NCI-H2196 (cell line): ENCODE results near the gene GJA3.

Experiments
- DNase-seq: peaks from one replicate; lab custom pipeline; 2025; ENCODE audit not compliant: unreplicated experiment; lab: John Stamatoyannopoulos, UW

GJA3 gene

GRCh38 chr13:20151016-20151415, 9.8 kb downstream of the GJA3 start:
- DNase-seq: no peak

GRCh38 chr13:20150561-20150960, 10.3 kb downstream of the GJA3 start:
- DNase-seq: no peak

GRCh38 chr13:20149762-20150161, 11.1 kb downstream of the GJA3 start:
- no peak for DNase-seq

- DNase-seq: no peak
Observed at GRCh38 chr13:20148501-20149183, 12.2 kb downstream of the GJA3 start.

- DNase-seq: no peak
Observed at GRCh38 chr13:20146381-20146780, 14.5 kb downstream of the GJA3 start.

- DNase-seq: no peak
Observed at GRCh38 chr13:20145521-20145920, 15.3 kb downstream of the GJA3 start.

- no peak for DNase-seq
Observed at GRCh38 chr13:20144141-20144850, 16.6 kb downstream of the GJA3 start.

GRCh38 chr13:20142927-20143480, 17.8 kb downstream of the GJA3 start:
- DNase-seq: no peak

GRCh38 chr13:20142023-20142926, 18.6 kb downstream of the GJA3 start:
- DNase-seq: no peak

- DNase-seq: no peak
Observed at GRCh38 chr13:20141238-20142022, 19.4 kb downstream of the GJA3 start.

- DNase-seq: no peak
Observed at GRCh38 chr13:20140487-20140886, 20.4 kb downstream of the GJA3 start.

GRCh38 chr13:20137875-20138274, 23.0 kb downstream of the GJA3 start:
- no peak for DNase-seq

- DNase-seq: no peak
Observed at GRCh38 chr13:20136781-20137703, 23.8 kb downstream of the GJA3 start.

GRCh38 chr13:20134732-20135131, 26.1 kb downstream of the GJA3 start:
- no peak for DNase-seq

GRCh38 chr13:20132052-20132634, 28.7 kb downstream of the GJA3 start:
- no peak for DNase-seq

- no peak for DNase-seq
Observed at GRCh38 chr13:20131057-20131832, 29.6 kb downstream of the GJA3 start.

- DNase-seq: no peak
Observed at GRCh38 chr13:20130652-20131051, 30.2 kb downstream of the GJA3 start.

- DNase-seq: no peak
Observed at GRCh38 chr13:20130012-20130411, 30.8 kb downstream of the GJA3 start.
